ENCODE data around the gene SEC31B. TPM values are rescaled to one million over a fixed set of nuclear protein-coding genes. Genes with fewer than 3 reads are reported as not detected.

The SEC31B gene
- total RNA-seq, 2 experiments from 2014 or later, result 42.9 to 120 TPM

GRCh38 chr10:100447663-100448062 lies 72.0 kb downstream of the SEC31B start:
- H3K9me3 Mint-ChIP-seq (ENCODE audit: low read depth), result no peaks in the 10 kb centered on the region
- no peak overlapping the region for H3K27ac Mint-ChIP-seq
- no peaks in the 10 kb centered on the region for H3K4me1 Mint-ChIP-seq
- DNase-seq (no peak), ATAC-seq (no peak)
- no peak overlapping the region for H3K4me3 Mint-ChIP-seq
- CTCF ChIA-PET, result interaction anchor here (1.4 kb wide), 1 partner anchor 15 kb away, joined by 3 read pairs; no protein-coding TSS in a partner anchor
- peaks cover 28% of the 10 kb centered on the region for H3K27me3 Mint-ChIP-seq
- no peaks in the 10 kb centered on the region for H3K36me3 Mint-ChIP-seq

- no peak overlapping the region for H3K27ac Mint-ChIP-seq
- no peaks in the 10 kb centered on the region for H3K36me3 Mint-ChIP-seq
- no peak overlapping the region for H3K4me3 Mint-ChIP-seq
These were observed 73.4 kb downstream of the SEC31B start for GRCh38 chr10:100446130-100446761.

GRCh38 chr10:100442548-100442947 lies 77.1 kb downstream of the SEC31B start:
- CTCF ChIA-PET, result interaction anchor here (0.7 to 1.0 kb wide), 3 partner anchors 9 to 139 kb away, joined by 3 read pairs; no protein-coding TSS in a partner anchor
- no peaks in the 10 kb centered on the region for H3K9me3 Mint-ChIP-seq (ENCODE audit: low read depth)
- H3K4me1 Mint-ChIP-seq, result no peaks in the 10 kb centered on the region
- DNase-seq (no peak), ATAC-seq (no peak)
- no peaks in the 10 kb centered on the region for H3K36me3 Mint-ChIP-seq
- peaks cover 14% of the 10 kb centered on the region for H3K27me3 Mint-ChIP-seq
- no peak overlapping the region for H3K4me3 Mint-ChIP-seq
- H3K27ac Mint-ChIP-seq, result no peak overlapping the region

More at GRCh38 chr10:100446130-100446761, 73.4 kb downstream of the SEC31B start:
- Mint-ChIP-seq H3K4me1 (no peaks in the 10 kb centered on the region), H3K27me3 (peaks cover 24% of the 10 kb centered on the region), H3K9me3 (ENCODE audit: low read depth) (no peaks in the 10 kb centered on the region)
- ATAC-seq (no peak), DNase-seq (no peak)
- CTCF ChIA-PET, result interaction anchor here (0.8 to 1.7 kb wide), 7 partner anchors 9 to 143 kb away, joined by 3 to 10 read pairs (median 5); no protein-coding TSS in a partner anchor

GRCh38 chr10:100438674-100439315 lies 80.9 kb downstream of the SEC31B start:
- no peak overlapping the region for H3K27ac Mint-ChIP-seq
- CTCF ChIA-PET, result interaction anchor here (0.7 to 5.3 kb wide), 10 partner anchors 43 to 433 kb away, joined by 3 to 34 read pairs (median 6); partner anchors contain the start of genes HIF1AN and SEC31B
- no peaks in the 10 kb centered on the region for H3K36me3 Mint-ChIP-seq

More at GRCh38 chr10:100438674-100439315, 80.9 kb downstream of the SEC31B start:
- DNase-seq (no peak), ATAC-seq (no peak)
- no peaks in the 10 kb centered on the region for H3K9me3 Mint-ChIP-seq (ENCODE audit: low read depth)
- H3K4me1 Mint-ChIP-seq, result peaks cover 4% of the 10 kb centered on the region
- H3K27me3 Mint-ChIP-seq, result peaks cover 3% of the 10 kb centered on the region
- H3K4me3 Mint-ChIP-seq, result no peak overlapping the region

Other genes with a start within 250 kb of the SEC31B start
- 10 to 100 TPM; 43.1 to 58.6 TPM for gene BLOC1S2, start 233.2 kb downstream of the SEC31B start, total RNA-seq
- not detected for gene PKD2L1, start 189.6 kb downstream of the SEC31B start, total RNA-seq
- 100 to 1,000 TPM; 121 to 134 TPM for gene SCD, start 172.6 kb downstream of the SEC31B start, total RNA-seq
- gene WNT8B, start 56.9 kb downstream of the SEC31B start, total RNA-seq, result under 1 TPM in 1 of 2 experiments, not detected in 1; 0.41 TPM
- 100 to 1,000 TPM; 268 to 300 TPM for gene NDUFB8, start 10.0 kb upstream of the SEC31B start, total RNA-seq
- gene HIF1AN, start 16.1 kb upstream of the SEC31B start, total RNA-seq, result 10 to 100 TPM; 49.2 to 53.6 TPM
- not detected for gene PAX2, start 225.7 kb upstream of the SEC31B start, total RNA-seq